Right ventricle myocardium inferior (tissue), 1 donor: ENCODE results near the gene APOO. TPM values are rescaled to one million over a fixed set of nuclear protein-coding genes. Genes with fewer than 3 reads are reported as not detected.

Source experiments
- ATAC-seq: fragments of 200-7000 bp; cut with Tn5 transposase; one replicate; pipeline ENCODE4 v1.9.1; 2020; ENCODE audit warnings: mild to moderate bottlenecking, moderate library complexity
- DNase-seq: peaks from one replicate; pipeline ENCODE4 v3.0.0; 2021; ENCODE audit errors: missing footprints
- intact Hi-C: fragments of 100-400 bp; cut with DNase I; formaldehyde crosslinking; loops from one replicate; pipeline ENCODE4 v1.11.0; 2022
- long read RNA-seq: library from polyadenylated mRNA; unstranded; transcript quantifications from one replicate; pipeline ENCODE4 v2.0.0, GENCODE V29; 2021
- total RNA-seq: library from RNA; stranded (reverse); fragmentation: NEBNext Ultra II Directional; extraction: Animal tissue kit (Norgen Biotek cat#: 25700); gene quantifications from one replicate; pipeline ENCODE4 v1.2.1, GENCODE V29; 2021
- donor health status: DM: no; HTN: yes; CAD: no; lungs with severe emphysema.

APOO gene
- total RNA-seq = 112 TPM
- long read RNA-seq, transcript APOO-201 (9 exons, 1,118 nt) = major isoform, 27 of 36 reads
- long read RNA-seq, partial matches to known transcripts = 1 of 36 reads
- long read RNA-seq, other reads (novel, unspliced or antisense) = 8 of 36 reads

GRCh38 chrX:23907498-23908218 is at the start of gene APOO, which contains the start of gene CXorf58:
TSS of gene APOO (minus strand) at chrX:23907938. CDS start at chrX:23907702, 236 bp downstream.
TSS of gene CXorf58 (plus strand) at chrX:23908006. CDS start at chrX:23910303, 2,297 bp downstream.
- DNase-seq (peak; percentile 96), ATAC-seq (peak; percentile 98)
- intact Hi-C loops = loop anchor here (1.0 to 2.0 kb wide), 3 partner anchors 117 to 240 kb away; partner anchors contain the start of genes EIF2S3 and PRDX4

DNA sequence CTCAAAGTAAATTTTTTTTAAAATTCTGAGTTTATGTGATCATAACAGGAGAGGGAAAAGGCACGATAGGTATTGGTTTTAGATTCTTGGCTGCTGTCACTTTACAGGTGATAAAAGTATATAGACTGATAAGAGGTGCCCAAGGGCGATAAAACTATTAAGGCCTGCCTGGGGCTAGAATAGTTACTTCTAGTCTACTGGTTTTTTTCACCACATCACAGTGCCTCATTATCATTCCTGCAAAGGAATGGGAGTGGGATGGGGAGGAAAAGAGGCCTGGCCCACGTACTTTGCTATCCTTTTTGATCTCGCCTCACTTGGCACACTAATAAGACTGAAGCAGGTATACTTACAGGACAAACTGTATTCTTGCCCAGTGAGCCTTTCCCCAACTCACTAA is 46.7 kb upstream of the APOO start:
- DNase-seq = no peak
- intact Hi-C loops = no loop called here
- no peak for ATAC-seq

DNA sequence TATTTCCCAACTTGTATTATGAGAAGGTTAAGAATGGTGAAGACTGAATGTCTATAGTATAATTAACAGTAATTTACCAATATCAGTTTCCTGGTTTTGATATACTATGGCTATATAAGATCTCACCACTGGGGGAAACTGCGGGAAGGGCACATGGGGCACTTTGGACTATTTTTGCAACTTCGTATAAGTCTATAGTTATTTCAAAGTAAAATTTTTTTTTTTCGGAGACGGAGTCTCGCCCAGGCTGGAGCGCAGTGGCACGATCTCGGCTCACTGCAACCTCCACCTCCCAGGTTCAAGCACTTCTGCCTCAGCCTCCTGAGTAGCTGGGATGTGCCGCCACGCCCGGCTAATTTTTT is 46.2 kb upstream of the APOO start:
- intact Hi-C loops = no loop called here
- no peak for DNase-seq
- no peak for ATAC-seq

GRCh38 chrX:23952984-23953907 is 45.5 kb upstream of the APOO start:
- ATAC-seq (no peak), DNase-seq (no peak)
- intact Hi-C loops = no loop called here

- intact Hi-C loops = no loop called here
- ATAC-seq (no peak), DNase-seq (no peak)
Observed at GRCh38 chrX:23952391-23952790, 44.7 kb upstream of the APOO start.

DNA sequence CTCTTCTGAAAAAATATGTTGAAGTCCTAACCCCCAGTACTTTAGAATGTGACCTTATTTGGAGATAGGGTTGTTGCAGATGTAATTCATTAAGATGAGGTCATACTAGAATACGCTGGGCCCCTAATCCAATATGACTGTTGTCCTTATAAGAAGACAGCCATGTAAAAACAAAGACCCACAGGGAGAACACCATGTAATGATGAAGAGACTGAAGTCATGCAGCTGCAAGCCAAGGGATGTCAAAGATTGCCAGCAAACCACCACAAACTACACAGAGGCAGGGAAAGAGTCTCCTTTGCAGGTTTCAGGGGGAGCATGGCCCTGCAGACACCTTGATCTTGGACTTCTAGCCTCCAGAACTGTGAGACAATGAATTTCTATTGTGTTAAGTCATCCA is 37.5 kb upstream of the APOO start:
- DNase-seq = no peak
- ATAC-seq = no peak
- intact Hi-C loops = no loop called here

GRCh38 chrX:23944234-23944633 is 36.5 kb upstream of the APOO start:
- ATAC-seq (no peak), DNase-seq (no peak)
- intact Hi-C loops = no loop called here

- no peak for ATAC-seq
- DNase-seq = no peak
- intact Hi-C loops = no loop called here
Observed at GRCh38 chrX:23939203-23939602, 31.5 kb upstream of the APOO start.

DNA sequence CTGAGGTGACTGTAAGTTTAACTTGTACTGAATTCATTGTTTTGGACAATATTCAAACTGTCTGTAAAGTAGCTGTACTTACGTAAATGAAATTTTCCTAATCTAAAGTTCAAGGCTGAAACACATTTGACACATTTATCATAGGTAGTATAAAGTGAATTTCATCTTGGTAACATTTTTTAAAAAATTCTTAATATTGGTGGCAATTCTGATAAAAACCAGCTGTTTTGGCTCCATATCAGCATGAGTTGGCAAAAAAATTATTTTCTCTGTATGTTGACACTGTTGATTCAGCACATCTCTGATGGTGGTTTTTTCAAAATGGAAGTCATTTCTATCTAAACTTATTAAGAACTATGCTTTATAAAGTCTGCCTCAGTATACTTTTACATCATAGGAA is 31.0 kb upstream of the APOO start:
- DNase-seq (no peak), ATAC-seq (no peak)
- intact Hi-C loops = no loop called here

GRCh38 chrX:23937100-23937499 is 29.4 kb upstream of the APOO start:
- DNase-seq (no peak), ATAC-seq (no peak)
- intact Hi-C loops = no loop called here

- DNase-seq = no peak
- intact Hi-C loops = no loop called here
- ATAC-seq = no peak
Observed at GRCh38 chrX:23936180-23936579, 28.4 kb upstream of the APOO start.

- no peak for ATAC-seq
- intact Hi-C loops = no loop called here
- no peak for DNase-seq
Observed at GRCh38 chrX:23935106-23935505, 27.4 kb upstream of the APOO start.

GRCh38 chrX:23932046-23932445 is 24.3 kb upstream of the APOO start:
- ATAC-seq (no peak), DNase-seq (no peak)
- intact Hi-C loops = no loop called here

DNA sequence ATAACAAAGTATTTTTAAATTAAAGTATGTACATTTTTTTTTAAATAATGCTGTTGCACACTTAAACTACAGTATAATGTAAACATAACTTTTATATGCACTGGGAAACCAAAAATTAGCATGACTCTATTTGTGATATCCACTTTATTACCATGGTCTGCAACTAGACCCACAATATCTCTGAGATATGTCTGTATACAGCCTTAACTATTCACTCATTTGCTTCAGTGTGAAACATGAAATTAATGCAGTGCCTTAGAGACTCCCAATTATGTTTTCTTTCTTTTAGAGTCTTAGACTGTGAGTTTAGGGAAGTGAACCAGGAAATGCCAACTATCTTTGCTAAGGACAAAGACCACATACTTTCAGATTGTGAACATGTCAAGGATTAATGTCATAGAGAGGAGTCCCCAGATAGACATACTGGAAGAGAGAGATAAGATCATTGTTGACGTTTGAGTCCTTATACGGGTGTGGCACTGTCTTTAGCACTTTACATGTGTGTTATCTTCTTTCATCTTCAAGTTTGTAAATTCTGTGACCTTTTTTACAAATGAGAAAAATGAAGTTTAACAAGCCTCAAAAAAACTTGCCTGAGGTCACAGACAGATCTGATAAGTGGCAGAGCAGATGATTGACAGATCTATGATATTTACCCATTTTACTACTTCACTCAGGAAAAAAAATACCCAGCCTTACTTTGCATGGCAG is 23.3 kb upstream of the APOO start:
- intact Hi-C loops = no loop called here
- DNase-seq (no peak), ATAC-seq (no peak)

GRCh38 chrX:23926015-23926414 is 18.3 kb upstream of the APOO start:
- intact Hi-C loops = no loop called here
- no peak for DNase-seq
- ATAC-seq = no peak

- intact Hi-C loops = loop anchor here (10.0 kb wide), 1 partner anchor 315 kb away; no protein-coding TSS in a partner anchor
- no peak for ATAC-seq
- DNase-seq = no peak
Observed at GRCh38 chrX:23919706-23920320, 12.1 kb upstream of the APOO start.

- intact Hi-C loops = loop anchor here (10.0 kb wide), 1 partner anchor 316 kb away; no protein-coding TSS in a partner anchor
- no peak for DNase-seq
- ATAC-seq = no peak
Observed at GRCh38 chrX:23919148-23919547, 11.4 kb upstream of the APOO start.

DNA sequence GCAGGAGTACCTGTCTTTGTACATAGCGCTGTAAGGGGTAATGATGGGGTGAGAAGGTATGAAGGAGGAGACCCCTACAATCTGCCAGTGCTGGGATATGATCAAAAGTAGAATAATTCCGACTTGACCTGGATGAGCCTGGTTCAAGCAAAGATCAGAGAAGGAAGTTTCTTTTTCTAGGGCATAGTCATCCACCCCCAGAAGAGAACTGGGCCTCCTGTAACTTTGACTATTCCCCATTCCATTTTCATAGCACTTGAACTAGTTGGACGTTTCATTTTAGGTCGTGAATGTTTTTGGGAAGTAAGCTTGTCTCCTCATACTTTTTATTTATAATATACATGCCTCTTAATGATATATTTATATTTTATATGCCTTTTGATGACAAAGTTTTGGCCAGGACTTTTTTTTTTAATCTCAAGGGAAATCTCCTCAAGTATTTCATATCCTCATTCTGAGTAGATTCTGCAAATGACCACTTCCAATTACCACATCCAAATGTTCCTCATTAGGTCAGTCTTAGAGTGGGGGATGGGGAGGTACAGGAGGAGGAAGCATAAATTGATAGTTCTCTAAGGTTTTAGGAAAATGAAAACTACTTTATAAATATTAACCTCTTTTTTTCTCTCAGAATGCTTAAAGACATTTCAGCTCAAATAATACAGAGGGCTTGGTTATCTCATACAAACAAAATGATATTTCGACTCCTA is 3.5 kb upstream of the APOO start:
- intact Hi-C loops = loop anchor here (10.0 kb wide), 1 partner anchor 324 kb away; no protein-coding TSS in a partner anchor
- ATAC-seq = no peak
- DNase-seq = no peak
